T-helper 17 cell (primary cell): ENCODE data around the gene FGF2. TPM values are rescaled to one million over a fixed set of nuclear protein-coding genes. Genes with fewer than 3 reads are reported as not detected.

Experiments used
- total RNA-seq, 4 donors: library from RNA in 2 of 4; stranded (reverse) in 2 of 4; gene quantifications; one replicate each; pipeline ENCODE4 v1.2.3 and lab custom pipeline; 2022 to 2026

Gene FGF2
- total RNA-seq, 2 donors from 2014 or later = 0.31 TPM; not detected in 1

Other genes starting within 250 kb of the FGF2 start
- gene IL21, start 205.8 kb upstream of the FGF2 start, total RNA-seq = under 1 TPM; 0.77 to 0.91 TPM
- gene BBS12, start 94.1 kb upstream of the FGF2 start, total RNA-seq = 1 to 10 TPM; 1.4 to 1.6 TPM
- 1 to 10 TPM in 1 of 2 donors, under 1 TPM in 1; 0.82 to 1.1 TPM for gene NUDT6, start 95.8 kb downstream of the FGF2 start, total RNA-seq